Cardiac fibroblast (primary cell): ENCODE measurements around the gene GNL2.

Experiments
- DNase-seq, 2 donors: peaks; one replicate each; pipeline versions ENCODE4 v3.0.0 to v3.0.0-alpha.2; 2010; ENCODE audit warnings: low read depth in 2 of 2
- H3K4me3 ChIP-seq, 2 donors: replicated peaks in 1 of 2; 1 replicate in 1 of 2; 2 replicates in 1 of 2; pipeline ENCODE4 v1.5.1; 2011; ENCODE audit warnings: low read depth in 2 of 2, low read length in 2 of 2, mild to moderate bottlenecking in 2 of 2, moderate library complexity in 1 of 2
- TF ChIP-seq, protein P1 (sequence below): IDR thresholded peaks from one replicate; pipeline ENCODE4 v1.5.1; 2011; ENCODE audit warnings: low read depth, mild to moderate bottlenecking, low read length, inconsistent platforms

The GNL2 gene

DNA sequence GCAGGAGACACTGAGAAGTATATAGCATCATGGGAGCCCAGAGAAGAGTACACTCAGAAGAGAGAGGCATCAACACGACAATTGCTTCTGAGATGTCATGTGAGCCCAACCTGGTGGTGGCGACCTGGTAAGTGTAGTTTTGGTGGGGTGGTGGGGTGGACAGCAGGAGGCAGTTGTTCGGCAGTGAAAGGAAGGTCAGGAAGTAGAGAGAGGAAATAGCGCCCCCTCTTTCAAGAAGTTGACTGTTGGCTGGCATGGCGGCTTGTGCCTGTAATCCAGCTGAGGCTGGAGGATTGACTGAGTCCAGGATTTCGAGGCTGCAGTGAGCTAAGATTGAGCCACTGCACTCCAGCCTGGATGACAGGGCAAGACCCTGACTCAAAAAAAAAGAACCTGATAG lies 26.4 kb upstream of the GNL2 start:
- TF ChIP-seq, protein P1, sequence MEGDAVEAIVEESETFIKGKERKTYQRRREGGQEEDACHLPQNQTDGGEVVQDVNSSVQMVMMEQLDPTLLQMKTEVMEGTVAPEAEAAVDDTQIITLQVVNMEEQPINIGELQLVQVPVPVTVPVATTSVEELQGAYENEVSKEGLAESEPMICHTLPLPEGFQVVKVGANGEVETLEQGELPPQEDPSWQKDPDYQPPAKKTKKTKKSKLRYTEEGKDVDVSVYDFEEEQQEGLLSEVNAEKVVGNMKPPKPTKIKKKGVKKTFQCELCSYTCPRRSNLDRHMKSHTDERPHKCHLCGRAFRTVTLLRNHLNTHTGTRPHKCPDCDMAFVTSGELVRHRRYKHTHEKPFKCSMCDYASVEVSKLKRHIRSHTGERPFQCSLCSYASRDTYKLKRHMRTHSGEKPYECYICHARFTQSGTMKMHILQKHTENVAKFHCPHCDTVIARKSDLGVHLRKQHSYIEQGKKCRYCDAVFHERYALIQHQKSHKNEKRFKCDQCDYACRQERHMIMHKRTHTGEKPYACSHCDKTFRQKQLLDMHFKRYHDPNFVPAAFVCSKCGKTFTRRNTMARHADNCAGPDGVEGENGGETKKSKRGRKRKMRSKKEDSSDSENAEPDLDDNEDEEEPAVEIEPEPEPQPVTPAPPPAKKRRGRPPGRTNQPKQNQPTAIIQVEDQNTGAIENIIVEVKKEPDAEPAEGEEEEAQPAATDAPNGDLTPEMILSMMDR = no peak
- DNase-seq = no peak
- no peak overlapping the region for H3K4me3 ChIP-seq

DNA sequence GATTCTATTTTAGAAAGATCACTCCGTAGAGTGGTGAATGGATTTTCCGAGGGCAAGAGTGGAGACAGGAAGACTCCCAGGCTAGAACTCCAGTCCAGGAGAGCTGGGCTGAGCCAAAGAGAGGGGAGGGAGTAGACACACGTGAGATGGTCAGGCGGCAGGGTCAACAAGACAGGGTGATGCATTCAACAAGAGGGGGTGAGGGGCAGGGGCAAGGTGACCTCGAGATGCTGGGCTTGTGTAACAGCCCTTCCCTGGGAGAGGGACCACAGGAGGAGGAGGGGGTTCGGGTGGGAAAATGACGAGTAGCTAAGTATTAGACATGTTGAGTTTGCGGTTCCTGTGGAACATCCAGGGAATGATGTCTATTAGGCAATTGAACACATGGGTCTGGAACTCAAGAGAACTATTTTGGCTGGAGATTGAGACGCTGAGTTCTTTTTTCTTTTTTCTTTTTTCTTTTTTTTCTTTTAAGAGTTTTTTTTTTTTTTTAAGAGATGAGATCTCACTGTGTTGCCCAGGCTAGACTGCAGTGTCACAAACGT lies 25.7 kb upstream of the GNL2 start:
- H3K4me3 ChIP-seq = no peak overlapping the region
- TF ChIP-seq, protein P1 = no peak
- no peak for DNase-seq

DNA sequence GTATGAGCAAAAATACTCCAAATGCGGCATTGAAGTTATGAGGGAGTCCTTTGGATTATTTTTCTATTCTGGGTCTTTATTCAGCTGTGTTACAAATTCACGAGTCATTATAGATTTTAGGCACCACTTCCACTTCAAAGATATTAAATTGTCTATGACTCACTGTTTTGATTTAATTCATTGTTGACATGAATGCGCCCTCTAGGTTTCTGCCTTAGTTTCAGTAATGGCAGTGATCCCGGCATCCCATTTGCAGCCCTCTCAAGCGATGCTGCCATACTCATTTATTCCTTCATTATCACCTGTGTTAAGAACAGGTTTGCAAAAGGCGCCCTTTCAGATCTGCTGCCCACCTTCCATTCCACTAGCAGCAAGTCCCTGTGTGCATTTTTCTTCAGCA lies 25.0 kb upstream of the GNL2 start:
- TF ChIP-seq, protein P1 = no peak
- no peak overlapping the region for H3K4me3 ChIP-seq
- peak in 1 of 2 donors; percentile 9 for DNase-seq

DNA sequence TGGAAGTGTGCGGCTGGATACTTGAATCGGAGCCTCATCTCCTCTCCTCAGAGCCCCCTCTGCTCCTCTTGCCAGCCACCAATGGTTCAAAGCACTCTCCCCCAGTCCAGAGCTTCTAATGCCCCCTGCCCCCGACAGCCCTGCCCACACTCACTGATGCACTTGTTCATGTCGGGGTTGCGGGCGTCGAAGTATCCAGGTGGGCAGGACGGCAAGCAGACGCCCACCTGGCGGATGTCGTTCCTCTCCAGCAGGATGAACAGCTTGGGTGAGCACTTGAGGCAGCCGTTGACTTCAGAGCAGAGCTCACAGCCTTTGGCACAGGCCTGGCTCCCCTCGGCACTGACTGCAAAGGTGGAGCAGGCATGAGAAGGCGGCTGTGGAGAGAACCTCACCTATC lies 20.6 kb upstream of the GNL2 start:
- DNase-seq = no peak

DNA sequence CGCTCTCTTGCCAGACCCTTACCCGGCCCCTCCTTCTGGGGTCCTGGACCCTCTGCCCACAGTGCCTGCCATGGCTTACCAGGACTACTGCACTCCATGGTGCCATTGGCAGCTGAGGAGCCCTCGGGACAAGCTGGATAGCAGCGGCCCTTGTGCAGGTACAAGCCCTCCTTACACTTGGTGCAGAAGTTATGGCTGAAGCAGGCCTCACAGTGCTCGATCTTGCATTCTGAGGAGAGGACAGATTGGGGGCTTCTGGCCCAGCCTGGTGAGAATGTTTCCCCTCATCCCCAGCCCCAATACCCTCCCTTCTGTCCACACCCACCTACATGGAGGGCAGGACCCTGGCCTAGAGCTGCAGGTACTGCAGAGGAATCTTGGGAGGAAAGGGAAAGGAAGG lies 18.4 kb upstream of the GNL2 start:
- no peak for DNase-seq
- TF ChIP-seq, protein P1 = no peak
- H3K4me3 ChIP-seq = no peak overlapping the region

More for the DNA sequence above, 20.6 kb upstream of the GNL2 start:
- TF ChIP-seq, protein P1 = no peak
- H3K4me3 ChIP-seq = no peak overlapping the region

DNA sequence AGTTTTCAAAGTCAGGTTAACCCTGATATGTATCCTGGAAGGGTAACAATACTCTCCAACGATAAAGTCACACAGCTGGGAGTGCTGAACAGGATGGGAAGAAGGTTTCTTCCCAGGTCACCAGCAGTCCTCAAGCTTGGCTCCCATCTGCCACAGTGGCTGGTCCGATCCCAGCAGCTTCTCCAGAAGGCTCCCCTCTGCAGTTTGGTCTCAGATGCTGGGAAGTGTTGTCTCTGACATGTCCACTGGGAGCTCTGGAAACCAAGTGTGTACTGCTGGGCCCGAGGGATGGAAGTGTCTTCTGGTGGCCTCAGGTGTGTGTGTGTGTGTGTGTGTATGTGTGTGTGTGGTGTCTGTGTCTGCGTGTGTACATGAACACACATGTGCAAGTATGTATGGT lies 16.4 kb upstream of the GNL2 start:
- DNase-seq = no peak
- TF ChIP-seq, protein P1 = no peak
- no peak overlapping the region for H3K4me3 ChIP-seq

DNA sequence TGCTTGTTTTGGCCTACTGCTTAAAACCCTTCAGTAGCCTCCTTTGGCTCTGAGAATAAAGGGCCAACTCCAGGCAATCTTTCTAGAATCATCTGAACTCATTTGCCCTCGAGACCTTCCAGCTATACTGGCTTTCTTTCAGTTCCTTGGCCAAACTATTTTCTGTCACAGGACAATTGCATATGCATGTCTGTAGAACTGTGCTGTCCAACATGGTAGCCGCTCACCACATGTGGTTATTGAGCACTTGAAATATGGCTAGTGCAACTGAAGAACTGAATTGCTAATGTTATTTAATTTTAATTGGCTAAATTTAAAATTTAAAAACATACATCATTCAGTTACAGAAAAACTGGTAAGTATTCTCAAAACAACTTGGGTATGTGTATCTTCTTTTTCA lies 14.3 kb upstream of the GNL2 start:
- TF ChIP-seq, protein P1 = no peak
- H3K4me3 ChIP-seq = no peak overlapping the region
- DNase-seq = no peak
